Caco-2 (cell line): ENCODE results near the gene CC2D2A. TPM values are rescaled to one million over a fixed set of nuclear protein-coding genes. Genes with fewer than 3 reads are reported as not detected.

ENCODE experiments used
- BruUV-seq: library from RNA; stranded (reverse); fragments of 400-500 nt; replicated peaks from 2 replicates; lab custom pipeline; 2021; lab: Mats Ljungman, UMichigan
- CTCF ChIA-PET: fragments of 300-600 bp; sonication (Branson Sonifier 250); formaldehyde crosslinking; loops from one replicate; lab custom pipeline; 2022; ENCODE audit warnings: antibody characterized with exemption; lab: Charles Lee
- POLR2A ChIA-PET: fragments of 300-600 bp; sonication (Branson Sonifier 250); formaldehyde crosslinking; loops from one replicate; lab custom pipeline; 2022; ENCODE audit warnings: antibody characterized with exemption; lab: Charles Lee
- DNase-seq, 2 experiments: peaks; one replicate each; pipeline versions ENCODE4 v3.0.0 to v3.0.0-alpha.2; 2020 to 2022
- H3K27me3 ChIP-seq: replicated peaks from 2 replicates; pipeline ENCODE4 v1.6.0; 2011; ENCODE audit warnings: low read length; ENCODE audit not compliant: control insufficient read depth, insufficient read depth
- H3K36me3 ChIP-seq: 2 replicates; pipeline ENCODE4 v1.5.1; 2011; ENCODE audit warnings: low read length; ENCODE audit not compliant: control insufficient read depth, insufficient read depth
- H3K4me1 ChIP-seq: fragments of 250-450 bp; sonication (Bioruptor Pico); 2 replicates; pipeline ENCODE4 v1.5.1; 2020; ENCODE audit warnings: mild to moderate bottlenecking
- H3K4me3 ChIP-seq: 2 replicates; pipeline ENCODE4 v1.5.1; 2011; ENCODE audit warnings: low read depth, mild to moderate bottlenecking, control low read depth, low read length
- H3K9me3 ChIP-seq: fragments of 250-450 bp; sonication (Bioruptor Pico); 2 replicates; pipeline ENCODE4 v1.5.1; 2020; ENCODE audit warnings: mild to moderate bottlenecking, moderate library complexity
- H3K27ac Mint-ChIP-seq: one replicate; pipeline ENCODE4 v1.8.0; 2022; ENCODE audit warnings: mixed read lengths; ENCODE audit not compliant: unreplicated experiment
- H3K27me3 Mint-ChIP-seq: one replicate; pipeline ENCODE4 v1.8.0; 2022; ENCODE audit warnings: mixed read lengths; ENCODE audit not compliant: insufficient read depth, unreplicated experiment
- H3K36me3 Mint-ChIP-seq: one replicate; pipeline ENCODE4 v1.8.0; 2022; ENCODE audit warnings: mild to moderate bottlenecking, mixed read lengths; ENCODE audit not compliant: insufficient read depth, unreplicated experiment
- H3K4me1 Mint-ChIP-seq: one replicate; pipeline ENCODE4 v1.8.0; 2022; ENCODE audit warnings: low read depth, mixed read lengths; ENCODE audit not compliant: unreplicated experiment
- H3K4me3 Mint-ChIP-seq: one replicate; pipeline ENCODE4 v1.8.0; 2022; ENCODE audit warnings: mild to moderate bottlenecking, moderate library complexity, mixed read lengths; ENCODE audit not compliant: unreplicated experiment
- H3K9me3 Mint-ChIP-seq: one replicate; pipeline ENCODE4 v1.8.0; 2022; ENCODE audit warnings: mixed read lengths; ENCODE audit not compliant: unreplicated experiment
- CTCF ChIP-seq, 2 experiments: fragments of 200-600 bp in 1 of 2; IDR thresholded peaks; 1 replicate in 1 of 2; 2 replicates in 1 of 2; pipeline versions ENCODE4 v1.5.1 to v1.8.0; 2011 to 2022; ENCODE audit warnings: antibody characterized with exemption in 1 of 2, control low read depth in 1 of 2, inconsistent platforms in 1 of 2, low read depth in 1 of 2, low read length in 1 of 2, mild to moderate bottlenecking in 1 of 2, moderate library complexity in 1 of 2; ENCODE audit not compliant: insufficient read depth in 1 of 2, severe bottlenecking in 1 of 2, unreplicated experiment in 1 of 2
- intact Hi-C: fragments of 100-400 bp; cut with micrococcal nuclease; formaldehyde crosslinking; loops from one replicate; pipeline ENCODE4 v1.10.0; 2022; ENCODE audit not compliant: unreplicated experiment
- total RNA-seq: library from RNA; stranded (reverse); gene quantifications from 2 replicates; pipeline ENCODE4 v1.2.3, GENCODE V29; 2022

CC2D2A gene
- total RNA-seq, 1 experiment from 2014 or later = 12.3 TPM

DNA sequence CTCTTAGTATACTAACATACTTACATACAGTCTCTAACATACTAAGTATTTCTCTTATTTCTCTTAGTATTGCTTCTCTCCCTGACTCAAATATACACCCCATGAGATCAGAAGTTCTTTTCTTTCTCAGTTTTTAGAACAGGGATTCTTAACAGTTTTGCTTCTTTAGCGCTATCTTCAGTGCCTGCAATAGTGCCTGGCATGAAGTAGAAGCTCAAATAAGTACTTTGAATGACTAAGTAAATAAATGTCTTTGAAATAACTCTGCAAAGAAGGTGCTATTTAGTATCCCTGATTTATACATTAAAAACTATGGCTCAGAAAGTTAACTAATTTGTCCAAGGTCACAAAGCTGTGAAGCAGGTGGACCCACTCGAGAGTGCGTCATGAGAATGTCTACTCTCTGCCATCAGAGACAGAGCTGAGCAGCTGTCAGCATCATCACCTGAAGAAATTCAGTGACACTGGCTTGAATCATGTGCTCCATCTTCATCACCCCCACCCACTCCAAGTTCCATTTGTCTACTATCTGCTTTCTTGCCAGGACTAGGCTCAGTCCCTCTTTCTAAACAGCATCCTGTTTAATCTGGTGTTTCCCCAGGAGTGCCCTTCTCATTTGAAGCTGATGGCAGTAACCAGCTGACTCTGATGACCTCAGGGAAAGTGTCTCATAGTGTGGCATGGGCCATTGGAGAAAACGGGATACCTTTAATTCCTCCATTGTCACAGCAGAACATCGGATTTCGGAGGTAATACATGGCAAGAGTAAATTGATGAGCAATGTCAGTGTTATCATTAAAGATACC lies 83.1 kb downstream of the CC2D2A start:
- H3K27me3 Mint-ChIP-seq = no peaks in the 10 kb centered on the region
- H3K36me3 Mint-ChIP-seq = peaks cover 6% of the 10 kb centered on the region
- H3K4me1 ChIP-seq = peaks cover 12% of the 10 kb centered on the region
- no peak for DNase-seq
- no TSS peak for BruUV-seq
- H3K27ac Mint-ChIP-seq = no peak overlapping the region
- H3K36me3 ChIP-seq = no peaks in the 10 kb centered on the region; the same call in 1 of the 2 replicates
- no peak overlapping the region for H3K4me3 Mint-ChIP-seq
- no peaks in the 10 kb centered on the region for H3K9me3 Mint-ChIP-seq
- ChIA-PET POLR2A (no interaction called here), CTCF (no interaction called here)
- H3K27me3 ChIP-seq = no peaks in the 10 kb centered on the region
- H3K4me3 ChIP-seq = no peak overlapping the region
- peaks cover 11% of the 10 kb centered on the region for H3K4me1 Mint-ChIP-seq
- H3K9me3 ChIP-seq = no peaks in the 10 kb centered on the region
- no peak for TF ChIP-seq CTCF (IDR thresholded peaks at IDR 0.05; ENCODE audit: insufficient read depth in 1 of 2, low read depth in 1 of 2, low read length in 1 of 2, severe bottlenecking in 1 of 2, unreplicated experiment in 1 of 2)
- intact Hi-C loops = no loop called here

GRCh38 chr4:15556511-15557092 lies 86.9 kb downstream of the CC2D2A start:
- H3K36me3 Mint-ChIP-seq = no peaks in the 10 kb centered on the region
- TF ChIP-seq CTCF (IDR thresholded peaks at IDR 0.05; ENCODE audit: insufficient read depth in 1 of 2, low read depth in 1 of 2, low read length in 1 of 2, severe bottlenecking in 1 of 2, unreplicated experiment in 1 of 2) = no peak
- POLR2A ChIA-PET = no interaction called here

GRCh38 chr4:15557786-15558550 lies 88.3 kb downstream of the CC2D2A start:
- CTCF ChIA-PET = no interaction called here
- intact Hi-C loops = no loop called here
- TF ChIP-seq CTCF (IDR thresholded peaks at IDR 0.05; ENCODE audit: insufficient read depth in 1 of 2, low read depth in 1 of 2, low read length in 1 of 2, severe bottlenecking in 1 of 2, unreplicated experiment in 1 of 2) = no peak
- BruUV-seq = no TSS peak
- Histone ChIP-seq H3K27me3 (no peaks in the 10 kb centered on the region), H3K4me3 (no peak overlapping the region), H3K9me3 (no peaks in the 10 kb centered on the region), H3K36me3 (no peaks in the 10 kb centered on the region; the same call in 1 of the 2 replicates), H3K4me1 (0 out of 2 replicates have a peak, but pooled peaks cover 4% of the 10 kb centered on the region)
- no peak for DNase-seq
- peaks cover 12% of the 10 kb centered on the region for H3K4me1 Mint-ChIP-seq
- POLR2A ChIA-PET = no interaction called here
- no peaks in the 10 kb centered on the region for H3K36me3 Mint-ChIP-seq
- H3K27ac Mint-ChIP-seq = no peak overlapping the region
- no peaks in the 10 kb centered on the region for H3K9me3 Mint-ChIP-seq
- H3K27me3 Mint-ChIP-seq = no peaks in the 10 kb centered on the region
- no peak overlapping the region for H3K4me3 Mint-ChIP-seq

More at GRCh38 chr4:15556511-15557092, 86.9 kb downstream of the CC2D2A start:
- Mint-ChIP-seq H3K27me3 (no peaks in the 10 kb centered on the region), H3K9me3 (no peaks in the 10 kb centered on the region), H3K27ac (no peak overlapping the region), H3K4me1 (peaks cover 21% of the 10 kb centered on the region), H3K4me3 (no peak overlapping the region)
- CTCF ChIA-PET = no interaction called here
- no peak overlapping the region for H3K4me3 ChIP-seq
- H3K9me3 ChIP-seq = no peaks in the 10 kb centered on the region
- no peak for DNase-seq
- no TSS peak for BruUV-seq
- intact Hi-C loops = no loop called here
- peaks cover 15% of the 10 kb centered on the region for H3K4me1 ChIP-seq
- no peaks in the 10 kb centered on the region for H3K27me3 ChIP-seq
- H3K36me3 ChIP-seq = no peaks in the 10 kb centered on the region; the same call in 1 of the 2 replicates
